HEK293 (cell line): ENCODE measurements around the gene TSPAN14.
A peak's percentile ranks its signal among the peaks of the same experiment; 100 is the strongest.

Experiments
- CTCF ChIA-PET: fragments of 350-600 bp; formaldehyde crosslinking; extraction: SDS; loops from one replicate; lab custom pipeline; 2021; ENCODE audit warnings: antibody characterized with exemption; lab: Yijun Ruan, JAX
- POLR2A ChIA-PET: fragments of 300-600 bp; formaldehyde crosslinking; extraction: SDS; loops from one replicate; lab custom pipeline; 2020; ENCODE audit warnings: antibody characterized with exemption, inconsistent platforms; lab: Yijun Ruan, JAX
- H3K27ac ChIP-seq: fragments of 200-500 bp; sonication (Bioruptor generic); 2 replicates; pipeline ENCODE4 v1.5.1; 2014; ENCODE audit warnings: low read depth, low read length, control low read depth, inconsistent platforms; ENCODE audit errors: extremely low read depth
- H3K36me3 ChIP-seq, 2 experiments: fragments of 200-500 bp in 1 of 2; sonication (Bioruptor generic) in 1 of 2; 1 replicate in 1 of 2; 2 replicates in 1 of 2; pipeline ENCODE4 v1.5.1; 2014 to 2017; ENCODE audit warnings: inconsistent platforms in 2 of 2, low read length in 2 of 2; ENCODE audit not compliant: control insufficient read depth in 2 of 2, insufficient read depth in 1 of 2
- H3K4me1 ChIP-seq: fragments of 200-500 bp; sonication (Bioruptor generic); 2 replicates; pipeline ENCODE4 v1.5.1; 2014; ENCODE audit warnings: mild to moderate bottlenecking, low read length, inconsistent platforms; ENCODE audit not compliant: control insufficient read depth, insufficient read depth
- H3K4me3 ChIP-seq: 2 replicates; pipeline ENCODE4 v1.5.1; 2011; ENCODE audit warnings: low read depth, mild to moderate bottlenecking, control low read depth, low read length, moderate library complexity
- H3K9me3 ChIP-seq: fragments of 200-500 bp; sonication (Bioruptor generic); 2 replicates; pipeline ENCODE4 v1.5.1; 2014; ENCODE audit warnings: low read depth, low read length, inconsistent platforms; ENCODE audit not compliant: control insufficient read depth, insufficient read depth
- ATF2 ChIP-seq: fragments of 450-650 bp; formaldehyde crosslinking; IDR thresholded peaks from 2 replicates; pipeline ENCODE4 v1.5.1; 2016; ENCODE audit warnings: missing biosample characterization, missing genetic modification characterization, low read depth
- KLF10 ChIP-seq: fragments of 450-650 bp; IDR thresholded peaks from 2 replicates; pipeline ENCODE4 v1.5.1; 2018; ENCODE audit warnings: missing biosample characterization, mild to moderate bottlenecking, missing genetic modification characterization
- MEIS1 ChIP-seq: sonication (generic); formaldehyde crosslinking; IDR thresholded peaks from 2 replicates; pipeline ENCODE4 v1.8.1; 2022; ENCODE audit warnings: missing genetic modification reagents, mild to moderate bottlenecking, borderline replicate concordance
- OVOL3 ChIP-seq: fragments of 450-650 bp; formaldehyde crosslinking; IDR thresholded peaks from 2 replicates; pipeline ENCODE4 v1.5.1; 2016; ENCODE audit warnings: missing biosample characterization, missing genetic modification characterization
- SCRT2 ChIP-seq: fragments of 450-650 bp; formaldehyde crosslinking; IDR thresholded peaks from 2 replicates; pipeline ENCODE4 v1.5.1; 2016; ENCODE audit warnings: missing biosample characterization, missing genetic modification characterization
- SP7 ChIP-seq: fragments of 450-650 bp; formaldehyde crosslinking; IDR thresholded peaks from 2 replicates; pipeline ENCODE4 v1.5.1; 2016; ENCODE audit warnings: missing biosample characterization, missing genetic modification characterization
- ZBTB21 ChIP-seq: fragments of 450-650 bp; formaldehyde crosslinking; IDR thresholded peaks from 2 replicates; pipeline ENCODE4 v1.5.1; 2017; ENCODE audit warnings: missing biosample characterization, missing genetic modification characterization
- ZFP41 ChIP-seq: fragments of 450-650 bp; formaldehyde crosslinking; IDR thresholded peaks from 2 replicates; pipeline ENCODE4 v1.5.1; 2016; ENCODE audit warnings: missing biosample characterization, missing genetic modification characterization, borderline replicate concordance
- ZNF133 ChIP-seq: fragments of 450-650 bp; formaldehyde crosslinking; IDR thresholded peaks from 2 replicates; pipeline ENCODE4 v1.5.1; 2016; ENCODE audit warnings: missing biosample characterization, missing genetic modification characterization
- ZNF169 ChIP-seq: fragments of 450-650 bp; formaldehyde crosslinking; IDR thresholded peaks from 2 replicates; pipeline ENCODE4 v1.5.1; 2016; ENCODE audit warnings: missing biosample characterization, missing genetic modification characterization
- ZNF18 ChIP-seq: fragments of 450-650 bp; formaldehyde crosslinking; IDR thresholded peaks from 2 replicates; pipeline ENCODE4 v1.5.1; 2016; ENCODE audit warnings: missing biosample characterization, missing genetic modification characterization
- ZNF19 ChIP-seq: fragments of 450-650 bp; formaldehyde crosslinking; IDR thresholded peaks from 2 replicates; pipeline ENCODE4; 2016; ENCODE audit warnings: missing biosample characterization, missing genetic modification characterization, low read depth
- ZNF202 ChIP-seq: fragments of 450-650 bp; formaldehyde crosslinking; IDR thresholded peaks from 2 replicates; pipeline ENCODE4 v1.5.1; 2016; ENCODE audit warnings: missing biosample characterization, missing genetic modification characterization, borderline replicate concordance
- ZNF37A ChIP-seq: fragments of 450-650 bp; IDR thresholded peaks from 2 replicates; pipeline ENCODE4 v1.5.1; 2018; ENCODE audit warnings: missing biosample characterization, missing genetic modification characterization
- ZNF449 ChIP-seq: fragments of 450-650 bp; formaldehyde crosslinking; IDR thresholded peaks from 2 replicates; pipeline ENCODE4 v1.5.1; 2017; ENCODE audit warnings: missing biosample characterization, mild to moderate bottlenecking, missing genetic modification characterization, moderate library complexity
- ZNF629 ChIP-seq: fragments of 450-650 bp; formaldehyde crosslinking; IDR thresholded peaks from 2 replicates; pipeline ENCODE4 v1.5.1; 2017; ENCODE audit warnings: missing biosample characterization, missing genetic modification characterization
- ZNF654 ChIP-seq: fragments of 450-650 bp; formaldehyde crosslinking; IDR thresholded peaks from 2 replicates; pipeline ENCODE4 v1.5.1; 2016; ENCODE audit warnings: low read depth, missing biosample characterization, missing genetic modification characterization
- ZNF658 ChIP-seq: fragments of 450-650 bp; formaldehyde crosslinking; IDR thresholded peaks from 2 replicates; pipeline ENCODE4; 2016; ENCODE audit warnings: missing biosample characterization, missing genetic modification characterization

Gene TSPAN14

GRCh38 chr10:80504158-80504811, 50.2 kb downstream of the TSPAN14 start:
- Histone ChIP-seq H3K4me1 (no peaks in the 10 kb centered on the region; the same call in 1 of the 2 replicates), H3K36me3 (peaks cover 0 to 15% of the 10 kb centered on the region in 2 experiments; a peak in 1 of 3 replicates), H3K27ac (no peak overlapping the region), H3K9me3 (no peaks in the 10 kb centered on the region), H3K4me3 (no peak overlapping the region)
- ChIA-PET CTCF (interaction anchor here (0.7 to 3.6 kb wide), 15 partner anchors 8 to 1830 kb away, joined by 3 to 75 read pairs (median 8); no protein-coding TSS in a partner anchor), POLR2A (interaction anchor here (2.3 kb wide), 1 partner anchor 60 kb away, joined by 6 read pairs; no protein-coding TSS in a partner anchor)
- TF ChIP-seq ZBTB21 (tag by site-specific recombination) (no peak), ZNF37A (no peak)

- POLR2A ChIA-PET: interaction anchor here (0.7 to 2.3 kb wide), 2 partner anchors 51 to 60 kb away, joined by 3 to 6 read pairs; partner anchors contain the start of gene TSPAN14
- no peak overlapping the region for H3K4me3 ChIP-seq
- H3K36me3 ChIP-seq: peaks cover 0 to 22% of the 10 kb centered on the region in 2 experiments; a peak in 1 of 3 replicates
- CTCF ChIA-PET: interaction anchor here (0.6 to 3.6 kb wide), 33 partner anchors 8 to 247 kb away, joined by 3 to 75 read pairs (median 8); no protein-coding TSS in a partner anchor
- H3K27ac ChIP-seq: no peak overlapping the region
- no peak for TF ChIP-seq ZNF169
- no peak for TF ChIP-seq ZFP41
- no peak for TF ChIP-seq ZNF19
- TF ChIP-seq OVOL3 (tag by site-specific recombination): no peak
- TF ChIP-seq ZNF449: no peak
- TF ChIP-seq ZNF629 (tag by site-specific recombination): no peak
- no peak for TF ChIP-seq ATF2 (tag by site-specific recombination)
- no peak for TF ChIP-seq MEIS1 (CRISPR knock-in tag)
- TF ChIP-seq SCRT2 (tag by site-specific recombination): no peak
- no peak for TF ChIP-seq ZNF202
- TF ChIP-seq ZNF654 (tag by site-specific recombination): no peak
- no peak for TF ChIP-seq ZNF18 (tag by site-specific recombination)
- no peak for TF ChIP-seq ZNF658
- no peak for TF ChIP-seq ZNF133 (tag by site-specific recombination)
- TF ChIP-seq, all 188 proteins: peak for 0
- no peaks in the 10 kb centered on the region for H3K4me1 ChIP-seq
- no peaks in the 10 kb centered on the region for H3K9me3 ChIP-seq
These were observed 50.9 kb downstream of the TSPAN14 start for GRCh38 chr10:80504897-80505465.

DNA sequence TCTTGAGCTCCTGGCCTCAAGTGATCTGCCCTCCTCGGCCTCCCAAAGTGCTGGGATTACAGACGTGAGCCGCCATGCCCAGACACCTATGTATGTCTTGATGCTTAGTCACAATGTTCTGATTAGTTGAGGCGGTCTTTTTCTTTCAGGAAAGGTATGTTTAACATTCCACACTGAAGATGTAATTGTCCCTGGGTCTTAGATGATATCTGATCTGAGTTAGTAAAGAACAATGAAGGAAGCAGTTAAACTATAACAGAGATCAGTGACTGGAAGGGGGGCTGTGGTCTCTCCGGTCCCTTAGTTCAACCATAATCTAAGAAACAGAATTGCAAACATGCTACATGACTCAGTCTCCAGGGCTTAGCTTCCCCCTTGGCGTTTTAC, 52.1 kb downstream of the TSPAN14 start:
- POLR2A ChIA-PET: interaction anchor here (2.3 kb wide), 1 partner anchor 62 kb away, joined by 6 read pairs; no protein-coding TSS in a partner anchor
- TF ChIP-seq SP7 (tag by site-specific recombination): peak; percentile 42
- TF ChIP-seq KLF10 (tag by site-specific recombination): no peak
- no peaks in the 10 kb centered on the region for H3K4me1 ChIP-seq
- H3K4me3 ChIP-seq: no peak overlapping the region
- H3K27ac ChIP-seq: no peak overlapping the region
- H3K9me3 ChIP-seq: no peaks in the 10 kb centered on the region
- CTCF ChIA-PET: interaction anchor here (0.5 to 3.6 kb wide), 47 partner anchors 8 to 1532 kb away, joined by 3 to 75 read pairs (median 6); no protein-coding TSS in a partner anchor
- peaks cover 0 to 25% of the 10 kb centered on the region in 2 experiments; a peak in 1 of 3 replicates for H3K36me3 ChIP-seq
